A549 (cell line): ENCODE measurements around the gene ZGPAT.

Experiments
- BHLHE40 ChIP-seq: IDR thresholded peaks from 2 replicates; pipeline ENCODE4 v1.6.1; 2012; ENCODE audit warnings: low read depth, low read length, inconsistent platforms
- CEBPB ChIP-seq, 2 experiments: fragments of >200 bp in 1 of 2; sonication (Bioruptor Twin) in 1 of 2; formaldehyde crosslinking in 1 of 2; IDR thresholded peaks; 2 replicates each; pipeline ENCODE4 v1.6.1; 2012 to 2016
- CHD4 ChIP-seq: fragments of 200-600 bp; sonication (generic); IDR thresholded peaks from 2 replicates; pipeline ENCODE4 v1.6.1; 2016; ENCODE audit warnings: antibody characterized with exemption, mild to moderate bottlenecking, borderline replicate concordance
- JUN ChIP-seq, 2 experiments: fragments of >200 bp; sonication (Bioruptor Twin); formaldehyde crosslinking; IDR thresholded peaks; 2 replicates in 1 of 2; 3 replicates in 1 of 2; pipeline ENCODE4 v1.6.1; 2016 to 2017
- JUNB ChIP-seq: fragments of >200 bp; sonication (Bioruptor Twin); formaldehyde crosslinking; IDR thresholded peaks from 2 replicates; pipeline ENCODE4 v1.6.1; 2016
- PHF8 ChIP-seq: fragments of 200-600 bp; sonication (generic); IDR thresholded peaks from 2 replicates; pipeline ENCODE4 v1.6.1; 2016; ENCODE audit warnings: low read depth, mild to moderate bottlenecking, antibody characterized with exemption, moderate library complexity, borderline replicate concordance
- POLR2A ChIP-seq: IDR thresholded peaks from 2 replicates; pipeline ENCODE4 v1.6.1; 2012; ENCODE audit warnings: mild to moderate bottlenecking, low read length
- TFCP2L1 ChIP-seq: fragments of 250-450 bp; sonication (Bioruptor Pico); IDR thresholded peaks from 2 replicates; pipeline ENCODE4 v1.5.0; 2021; ENCODE audit warnings: mild to moderate bottlenecking
- TF ChIP-seq, protein P1 (sequence below): fragments of >200 bp; sonication (Bioruptor Twin); formaldehyde crosslinking; IDR thresholded peaks from 3 replicates; pipeline ENCODE4 v1.5.1; 2016
- TF ChIP-seq, protein P2 (sequence below): IDR thresholded peaks from 2 replicates; pipeline ENCODE4 v1.6.1; 2012

DNA sequence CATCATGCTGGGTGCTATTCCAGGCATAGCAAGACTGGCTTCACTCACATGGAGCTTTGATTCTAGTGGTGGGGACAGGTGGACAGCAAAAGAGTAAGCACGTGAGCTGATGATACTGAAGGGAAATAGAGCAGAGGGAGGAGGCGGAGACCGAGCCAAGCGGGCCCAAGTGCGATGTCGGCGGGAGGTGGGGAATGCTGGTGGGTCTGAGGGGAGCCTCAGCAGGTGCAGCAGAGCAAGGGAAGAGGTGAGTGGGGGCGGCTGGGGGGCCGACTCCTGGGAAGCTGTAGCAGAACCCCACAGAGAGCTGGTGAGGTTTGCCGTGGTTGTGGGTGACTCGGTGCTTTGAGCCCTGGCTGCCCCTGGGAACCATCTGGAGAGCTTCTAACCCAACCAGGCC, 39.5 kb upstream of the ZGPAT start:
- TF ChIP-seq POLR2A (no peak), JUNB (no peak), CEBPB (IDR thresholded peaks at IDR 0.05) (no peak), JUN (IDR thresholded peaks at IDR 0.05) (no peak), CHD4 (no peak), PHF8 (no peak), TFCP2L1 (CRISPR knock-in tag) (no peak), BHLHE40 (no peak)
- TF ChIP-seq, protein P1, sequence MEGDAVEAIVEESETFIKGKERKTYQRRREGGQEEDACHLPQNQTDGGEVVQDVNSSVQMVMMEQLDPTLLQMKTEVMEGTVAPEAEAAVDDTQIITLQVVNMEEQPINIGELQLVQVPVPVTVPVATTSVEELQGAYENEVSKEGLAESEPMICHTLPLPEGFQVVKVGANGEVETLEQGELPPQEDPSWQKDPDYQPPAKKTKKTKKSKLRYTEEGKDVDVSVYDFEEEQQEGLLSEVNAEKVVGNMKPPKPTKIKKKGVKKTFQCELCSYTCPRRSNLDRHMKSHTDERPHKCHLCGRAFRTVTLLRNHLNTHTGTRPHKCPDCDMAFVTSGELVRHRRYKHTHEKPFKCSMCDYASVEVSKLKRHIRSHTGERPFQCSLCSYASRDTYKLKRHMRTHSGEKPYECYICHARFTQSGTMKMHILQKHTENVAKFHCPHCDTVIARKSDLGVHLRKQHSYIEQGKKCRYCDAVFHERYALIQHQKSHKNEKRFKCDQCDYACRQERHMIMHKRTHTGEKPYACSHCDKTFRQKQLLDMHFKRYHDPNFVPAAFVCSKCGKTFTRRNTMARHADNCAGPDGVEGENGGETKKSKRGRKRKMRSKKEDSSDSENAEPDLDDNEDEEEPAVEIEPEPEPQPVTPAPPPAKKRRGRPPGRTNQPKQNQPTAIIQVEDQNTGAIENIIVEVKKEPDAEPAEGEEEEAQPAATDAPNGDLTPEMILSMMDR: no peak
- TF ChIP-seq, protein P2, sequence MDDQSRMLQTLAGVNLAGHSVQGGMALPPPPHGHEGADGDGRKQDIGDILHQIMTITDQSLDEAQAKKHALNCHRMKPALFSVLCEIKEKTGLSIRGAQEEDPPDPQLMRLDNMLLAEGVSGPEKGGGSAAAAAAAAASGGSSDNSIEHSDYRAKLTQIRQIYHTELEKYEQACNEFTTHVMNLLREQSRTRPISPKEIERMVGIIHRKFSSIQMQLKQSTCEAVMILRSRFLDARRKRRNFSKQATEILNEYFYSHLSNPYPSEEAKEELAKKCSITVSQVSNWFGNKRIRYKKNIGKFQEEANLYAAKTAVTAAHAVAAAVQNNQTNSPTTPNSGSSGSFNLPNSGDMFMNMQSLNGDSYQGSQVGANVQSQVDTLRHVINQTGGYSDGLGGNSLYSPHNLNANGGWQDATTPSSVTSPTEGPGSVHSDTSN: no peak
